ACHN (cell line): ENCODE results near the gene OR1S2.
"Not testable (repeated sequence)": the region's sequence is repeated elsewhere in the genome, so short reads cannot be mapped to it uniquely, and the experiment has no call there.

Experiments
- DNase-seq: peaks from one replicate; pipeline ENCODE4 v3.0.0-alpha.2; 2015
- in situ Hi-C: cut with HindIII; loops from 2 replicates; pipeline ENCODE4 v1.10.0; 2017; ENCODE audit warnings: low sequenced_read_pairs, low pct_ligation_motif_present, low pct_unique_long_range_greater_than_20kb

OR1S2 gene, protein sequence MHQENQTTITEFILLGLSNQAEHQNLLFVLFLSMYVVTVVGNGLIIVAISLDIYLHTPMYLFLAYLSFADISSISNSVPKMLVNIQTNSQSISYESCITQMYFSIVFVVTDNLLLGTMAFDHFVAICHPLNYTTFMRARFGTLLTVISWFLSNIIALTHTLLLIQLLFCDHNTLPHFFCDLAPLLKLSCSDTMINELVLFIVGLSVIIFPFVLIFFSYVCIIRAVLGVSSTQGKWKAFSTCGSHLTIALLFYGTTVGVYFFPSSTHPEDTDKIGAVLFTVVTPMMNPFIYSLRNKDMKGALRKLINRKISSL

DNA sequence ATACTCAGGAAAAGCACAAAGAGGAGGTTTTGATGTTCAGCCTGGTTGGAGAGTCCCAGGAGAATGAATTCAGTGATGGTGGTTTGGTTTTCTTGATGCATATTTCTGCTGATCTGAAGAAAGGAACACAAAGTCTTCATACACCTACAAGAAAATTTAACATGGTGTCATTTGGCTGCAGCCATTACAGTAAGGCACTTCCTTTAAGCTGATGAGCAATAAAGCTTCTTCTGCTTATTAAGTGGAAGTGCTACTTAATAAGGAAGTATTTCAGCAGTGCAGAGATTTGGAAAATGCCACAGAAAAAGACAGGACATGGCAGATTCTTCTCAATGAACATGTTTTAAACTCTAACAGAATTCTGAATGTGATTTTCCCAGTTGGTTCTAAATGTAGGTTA lies at the start of gene OR1S2:
OR1S2 (minus strand) TSS at position 101 of the 400 bp plus-strand sequence; CDS start at position 101, 0 bp downstream.
- in situ Hi-C loops: no loop called here

DNA sequence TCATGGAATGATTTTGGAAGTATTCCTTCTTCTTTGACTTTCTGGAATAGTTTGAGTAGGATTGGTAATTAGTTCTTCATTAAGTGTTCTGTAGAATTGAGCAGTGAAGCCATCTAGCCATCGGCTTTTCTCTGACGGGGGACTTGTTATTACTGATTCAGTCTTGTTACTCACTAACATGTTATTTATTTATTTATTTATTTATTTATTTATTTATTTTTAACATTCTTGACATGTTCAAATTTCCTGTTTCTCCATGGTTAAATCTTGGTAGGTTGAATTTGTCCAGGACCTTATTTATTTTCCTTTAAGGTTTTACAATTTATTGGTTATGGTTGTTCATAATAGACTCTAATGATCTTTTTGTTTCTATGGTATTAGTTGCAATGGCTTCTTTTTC lies 40.0 kb upstream of the OR1S2 start:
- in situ Hi-C loops: no loop called here
- no peak for DNase-seq

More for the DNA sequence above, at the start of gene OR1S2:
- DNase-seq: no peak

- in situ Hi-C loops: no loop called here
- no peak for DNase-seq
These were observed 24.1 kb upstream of the OR1S2 start for GRCh38 chr11:58227956-58228615.

- DNase-seq: no peak
- in situ Hi-C loops: no loop called here
These were observed 18.8 kb upstream of the OR1S2 start for GRCh38 chr11:58222721-58223120.

GRCh38 chr11:58216476-58216875 lies 12.5 kb upstream of the OR1S2 start:
- in situ Hi-C loops: no loop called here
- no peak for DNase-seq

DNA sequence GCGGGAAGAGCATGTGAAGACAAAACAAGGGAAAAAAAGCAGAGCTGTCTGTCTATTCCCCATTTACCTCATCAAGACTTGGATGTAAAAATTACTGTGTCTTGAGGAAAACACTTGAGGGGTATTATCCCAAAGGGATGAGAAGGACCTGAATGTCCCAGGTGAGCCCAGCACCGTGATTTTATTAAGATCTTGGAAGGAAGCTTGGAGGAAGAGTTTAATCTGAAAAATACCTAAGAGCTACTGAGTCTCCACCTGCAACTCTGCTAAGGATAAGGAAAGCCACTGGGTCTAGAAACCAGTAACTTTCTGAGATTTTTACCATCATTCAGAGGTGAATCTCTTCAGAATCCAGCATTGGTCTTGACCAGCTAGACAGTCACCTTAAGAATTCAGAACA lies 8.5 kb upstream of the OR1S2 start, which contains the start of gene OR1S1:
OR1S1 (plus strand) TSS at position 301 of the 400 bp plus-strand sequence.
- in situ Hi-C loops, DNase-seq: not testable (repeated sequence)

DNA sequence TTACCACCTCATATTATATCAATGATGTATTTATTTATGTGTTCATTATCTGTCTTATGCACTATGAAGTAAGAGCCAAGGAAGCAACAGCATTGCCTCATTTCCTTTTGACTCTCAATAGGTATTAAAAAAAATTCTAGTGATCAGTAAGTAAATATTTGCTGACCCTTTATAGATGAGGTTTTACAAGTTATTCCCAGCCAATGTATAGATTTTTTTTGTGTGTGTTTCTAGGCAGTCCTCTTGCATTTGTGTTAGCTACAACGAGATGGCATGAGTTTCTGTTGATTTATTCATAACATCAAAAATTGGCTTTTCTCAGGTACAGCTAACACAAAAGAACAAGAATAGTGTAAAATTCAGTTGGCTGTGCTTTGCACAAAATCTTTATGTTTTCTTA lies 4.7 kb downstream of the OR1S2 start:
- in situ Hi-C loops: no loop called here
- no peak for DNase-seq

DNA sequence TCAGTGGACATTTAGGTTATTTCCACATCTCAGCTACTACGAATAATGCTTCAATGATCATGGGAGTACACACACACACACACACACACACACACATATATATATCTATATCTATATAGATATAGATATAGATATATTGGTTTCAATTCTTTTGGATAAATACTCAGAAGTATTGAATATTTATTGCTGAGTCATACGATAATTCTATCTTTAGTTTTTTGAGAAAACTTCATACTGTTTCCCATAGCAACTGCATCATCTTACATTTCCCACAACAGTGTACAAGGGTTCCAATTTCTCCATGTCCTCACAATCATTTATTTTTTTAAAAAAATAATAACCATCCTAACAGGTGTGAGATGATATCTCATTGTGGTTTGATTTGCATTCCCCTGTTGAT lies 8.0 kb downstream of the OR1S2 start:
- in situ Hi-C loops: no loop called here
- no peak for DNase-seq

- no peak for DNase-seq
- in situ Hi-C loops: no loop called here
These were observed 10.6 kb downstream of the OR1S2 start for GRCh38 chr11:58193391-58193790.

DNA sequence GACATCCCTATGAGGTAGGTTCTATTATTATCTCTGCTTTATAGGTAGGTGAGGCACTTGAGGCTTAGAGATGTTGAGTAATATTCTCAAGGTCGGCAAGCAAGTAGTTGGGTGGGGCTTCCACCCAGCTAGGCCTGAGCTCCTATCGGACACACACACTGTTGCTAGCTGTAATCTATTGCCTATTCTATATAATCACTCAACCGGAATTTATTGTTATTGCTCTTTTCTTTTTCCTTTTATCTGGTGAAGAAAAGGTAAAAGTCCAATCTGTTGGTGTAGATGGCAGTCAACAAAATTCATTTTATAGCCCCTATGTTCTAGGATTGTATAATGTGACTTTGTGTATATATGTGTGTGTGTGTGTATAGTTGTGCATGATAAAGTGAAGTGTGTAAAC lies 11.7 kb downstream of the OR1S2 start:
- DNase-seq: no peak
- in situ Hi-C loops: no loop called here

DNA sequence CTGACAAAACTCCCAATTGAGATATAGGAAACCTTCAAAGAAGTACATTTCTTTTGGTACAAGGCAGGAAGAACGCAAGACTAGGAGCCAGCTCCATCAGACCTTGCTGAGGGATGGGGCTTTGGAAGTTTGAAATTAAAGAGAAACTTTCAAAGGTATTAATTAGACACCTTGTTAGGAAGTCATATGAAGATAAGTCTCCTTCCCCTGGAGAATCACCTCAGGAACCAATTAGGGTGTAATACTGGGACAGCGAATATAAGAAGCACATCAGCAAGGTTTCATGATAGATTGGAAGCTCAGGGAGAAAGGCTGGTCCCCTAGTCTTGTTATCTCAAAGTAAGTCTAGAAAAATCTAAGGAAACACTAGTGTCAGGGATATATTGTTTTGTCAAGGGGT lies 15.2 kb downstream of the OR1S2 start, which contains the start of gene OR9Q2:
OR9Q2 (plus strand) TSS at position 301 of the 400 bp plus-strand sequence. CDS start 1,421 bp downstream, outside the sequence.
- DNase-seq: no peak
- in situ Hi-C loops: no loop called here

DNA sequence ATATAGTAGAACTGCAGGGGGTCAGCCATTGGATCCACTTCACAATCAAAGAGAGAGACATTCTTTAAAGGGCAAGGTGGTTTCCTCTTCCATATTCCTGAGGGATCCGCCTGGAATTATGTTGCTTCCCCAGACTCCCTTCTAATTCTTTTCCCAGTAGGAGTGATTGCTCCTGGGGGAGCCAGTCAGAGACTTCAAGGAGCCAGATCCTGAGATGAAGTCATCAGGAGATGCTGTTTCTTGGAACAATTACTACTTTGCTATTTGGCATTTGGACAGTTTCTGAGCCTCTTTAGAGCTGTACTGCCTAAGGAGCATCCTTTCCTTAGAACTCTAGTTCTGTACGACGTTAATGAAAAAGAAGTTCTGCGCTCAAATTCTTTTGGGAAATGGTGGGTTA lies 17.0 kb downstream of the OR1S2 start:
- no peak for DNase-seq
- in situ Hi-C loops: no loop called here

DNA sequence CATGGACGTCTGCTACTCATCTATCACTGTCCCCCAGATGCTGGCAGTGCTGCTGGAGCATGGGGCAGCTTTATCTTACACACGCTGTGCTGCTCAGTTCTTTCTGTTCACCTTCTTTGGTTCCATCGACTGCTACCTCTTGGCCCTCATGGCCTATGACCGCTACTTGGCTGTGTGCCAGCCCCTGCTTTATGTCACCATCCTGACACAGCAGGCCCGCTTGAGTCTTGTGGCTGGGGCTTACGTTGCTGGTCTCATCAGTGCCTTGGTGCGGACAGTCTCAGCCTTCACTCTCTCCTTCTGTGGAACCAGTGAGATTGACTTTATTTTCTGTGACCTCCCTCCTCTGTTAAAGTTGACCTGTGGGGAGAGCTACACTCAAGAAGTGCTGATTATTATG lies 24.3 kb downstream of the OR1S2 start:
- in situ Hi-C loops: no loop called here

GRCh38 chr11:58178444-58178843 lies 25.5 kb downstream of the OR1S2 start:
- in situ Hi-C loops: no loop called here
- no peak for DNase-seq

More for the DNA sequence above, 24.3 kb downstream of the OR1S2 start:
- DNase-seq: no peak

GRCh38 chr11:58177409-58178054 lies 26.4 kb downstream of the OR1S2 start:
- DNase-seq: no peak
- in situ Hi-C loops: no loop called here

GRCh38 chr11:58165504-58166106 lies 38.3 kb downstream of the OR1S2 start:
- no peak for DNase-seq
- in situ Hi-C loops: no loop called here

DNA sequence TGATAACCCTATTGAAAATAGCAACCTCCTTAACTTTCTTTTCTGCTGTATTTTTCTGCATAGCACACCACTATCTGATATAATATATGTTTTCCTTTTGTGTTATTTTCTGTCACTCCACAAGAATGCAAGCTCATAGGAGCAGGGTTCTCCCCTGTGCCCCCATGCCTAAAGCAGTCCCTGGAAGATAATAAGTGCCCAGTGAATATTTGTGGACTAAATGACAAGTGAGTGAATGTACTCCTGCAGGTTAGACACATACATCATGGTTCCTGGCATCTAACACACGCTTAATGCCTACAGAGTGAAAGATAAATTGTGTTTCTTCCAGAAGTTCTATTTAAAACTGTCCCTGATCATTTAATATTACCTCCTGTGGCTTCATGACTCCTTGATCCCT lies 39.0 kb downstream of the OR1S2 start:
- in situ Hi-C loops: no loop called here
- DNase-seq: no peak

GRCh38 chr11:58164389-58164788 lies 39.6 kb downstream of the OR1S2 start:
- in situ Hi-C loops: no loop called here
- no peak for DNase-seq
